GM10266 (cell line): ENCODE measurements around the gene ITGA8.
"Not testable (repeated sequence)": the region's sequence is repeated elsewhere in the genome, so short reads cannot be mapped to it uniquely, and the experiment has no call there.

Experiments used
- DNase-seq: peaks from one replicate; pipeline ENCODE4 v3.0.0; 2012; ENCODE audit errors: extremely low spot score
- TF ChIP-seq, protein P1 (sequence below): IDR thresholded peaks from 2 replicates; pipeline ENCODE4 v1.5.1; 2012; ENCODE audit warnings: mild to moderate bottlenecking, low read depth; ENCODE audit not compliant: control insufficient read depth, insufficient read depth; ENCODE audit errors: missing control alignments

Gene ITGA8

DNA sequence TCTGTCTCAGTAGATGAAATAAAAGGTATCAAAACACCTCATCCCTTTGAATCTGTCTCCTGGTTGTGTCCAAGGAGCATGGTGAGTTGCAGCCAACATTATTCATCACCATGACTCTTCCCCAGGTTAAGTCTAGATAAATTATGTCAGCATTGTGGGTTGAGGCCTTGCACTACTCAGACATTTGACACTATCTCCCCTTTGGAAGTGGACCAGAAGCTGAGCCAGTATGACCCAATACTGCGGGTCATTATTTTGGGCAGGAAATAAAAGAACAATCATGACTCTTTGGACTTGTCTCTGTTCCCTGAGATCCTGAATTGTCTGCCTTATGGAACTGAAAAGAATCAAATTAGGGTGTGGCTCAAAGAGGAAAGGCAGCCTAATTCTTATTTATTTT lies 180.5 kb downstream of the ITGA8 start:
- TF ChIP-seq, protein P1, sequence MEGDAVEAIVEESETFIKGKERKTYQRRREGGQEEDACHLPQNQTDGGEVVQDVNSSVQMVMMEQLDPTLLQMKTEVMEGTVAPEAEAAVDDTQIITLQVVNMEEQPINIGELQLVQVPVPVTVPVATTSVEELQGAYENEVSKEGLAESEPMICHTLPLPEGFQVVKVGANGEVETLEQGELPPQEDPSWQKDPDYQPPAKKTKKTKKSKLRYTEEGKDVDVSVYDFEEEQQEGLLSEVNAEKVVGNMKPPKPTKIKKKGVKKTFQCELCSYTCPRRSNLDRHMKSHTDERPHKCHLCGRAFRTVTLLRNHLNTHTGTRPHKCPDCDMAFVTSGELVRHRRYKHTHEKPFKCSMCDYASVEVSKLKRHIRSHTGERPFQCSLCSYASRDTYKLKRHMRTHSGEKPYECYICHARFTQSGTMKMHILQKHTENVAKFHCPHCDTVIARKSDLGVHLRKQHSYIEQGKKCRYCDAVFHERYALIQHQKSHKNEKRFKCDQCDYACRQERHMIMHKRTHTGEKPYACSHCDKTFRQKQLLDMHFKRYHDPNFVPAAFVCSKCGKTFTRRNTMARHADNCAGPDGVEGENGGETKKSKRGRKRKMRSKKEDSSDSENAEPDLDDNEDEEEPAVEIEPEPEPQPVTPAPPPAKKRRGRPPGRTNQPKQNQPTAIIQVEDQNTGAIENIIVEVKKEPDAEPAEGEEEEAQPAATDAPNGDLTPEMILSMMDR: no peak
- DNase-seq: no peak

DNA sequence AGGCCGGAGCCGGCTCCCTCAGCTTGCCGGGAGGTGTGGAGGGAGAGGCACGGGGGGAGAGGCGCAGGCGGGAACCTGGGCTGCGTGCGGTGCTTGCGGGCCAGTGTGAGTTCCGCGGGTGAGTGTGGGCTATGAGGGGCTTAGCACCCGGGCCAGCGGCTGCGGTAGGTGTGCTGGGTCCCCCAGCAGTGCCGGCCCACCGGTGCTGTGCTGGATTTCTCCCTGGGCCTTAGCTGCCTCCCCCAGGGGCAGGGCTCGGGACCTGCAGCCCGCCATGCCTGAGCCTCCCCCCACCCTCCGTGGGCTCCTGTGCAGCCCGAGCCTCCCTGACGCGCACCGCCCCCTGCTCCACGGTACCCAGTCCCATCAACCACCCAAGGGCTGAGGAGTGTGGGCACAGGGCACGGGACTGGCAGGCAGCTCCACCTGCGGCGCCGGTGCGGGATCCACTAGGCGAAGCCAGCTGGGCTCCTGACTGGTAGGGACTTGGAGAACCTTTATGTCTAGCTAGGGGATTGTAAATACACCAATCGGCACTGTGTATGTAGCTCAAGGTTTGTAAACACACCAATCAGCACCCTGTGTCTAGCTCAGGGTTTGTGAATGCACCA lies 184.7 kb downstream of the ITGA8 start:
- DNase-seq: not testable (repeated sequence)

DNA sequence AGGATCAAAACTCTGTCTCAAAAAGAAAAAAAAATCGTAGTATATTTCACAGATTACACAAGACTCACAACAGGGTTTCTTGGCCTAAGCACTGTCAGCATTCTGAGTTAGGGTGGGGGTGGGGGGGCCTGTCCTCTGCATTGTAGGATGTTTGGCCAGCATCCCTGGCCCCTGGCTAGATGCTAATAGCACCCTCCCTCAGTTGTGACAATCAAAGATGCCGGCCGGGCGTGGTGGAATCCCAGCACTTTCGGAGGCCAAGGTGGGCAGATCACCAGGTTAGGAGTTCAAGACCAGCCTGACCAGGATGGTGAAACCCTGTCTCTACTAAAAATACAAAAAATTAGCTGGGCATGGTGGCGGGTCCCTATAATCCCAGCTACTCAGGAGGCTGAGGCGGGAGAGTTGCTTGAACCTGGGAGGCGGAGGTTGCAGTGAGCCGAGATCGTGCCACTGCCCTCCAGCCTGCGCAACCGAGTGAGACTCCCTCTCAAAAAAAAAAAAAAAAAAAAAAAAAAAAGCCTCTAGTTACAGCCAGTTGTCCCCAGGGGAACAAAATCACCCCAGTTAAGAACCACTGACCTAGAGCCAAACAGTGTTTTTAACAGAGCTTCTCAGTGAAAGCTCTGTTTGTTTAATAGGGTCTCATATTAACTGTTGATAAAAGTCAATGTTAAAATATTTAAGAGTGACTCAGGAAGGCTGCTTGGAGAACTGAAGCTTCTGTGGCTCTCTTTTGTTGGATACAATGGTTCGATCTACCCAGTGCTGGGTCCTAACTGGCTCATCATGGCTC lies 187.6 kb downstream of the ITGA8 start:
- no peak for DNase-seq
- TF ChIP-seq, protein P1: no peak

GRCh38 chr10:15528859-15529239 lies 190.9 kb downstream of the ITGA8 start:
- DNase-seq: no peak
- TF ChIP-seq, protein P1: no peak

- TF ChIP-seq, protein P1: no peak
- no peak for DNase-seq
Observed at GRCh38 chr10:15526754-15527153, 193.0 kb downstream of the ITGA8 start.

DNA sequence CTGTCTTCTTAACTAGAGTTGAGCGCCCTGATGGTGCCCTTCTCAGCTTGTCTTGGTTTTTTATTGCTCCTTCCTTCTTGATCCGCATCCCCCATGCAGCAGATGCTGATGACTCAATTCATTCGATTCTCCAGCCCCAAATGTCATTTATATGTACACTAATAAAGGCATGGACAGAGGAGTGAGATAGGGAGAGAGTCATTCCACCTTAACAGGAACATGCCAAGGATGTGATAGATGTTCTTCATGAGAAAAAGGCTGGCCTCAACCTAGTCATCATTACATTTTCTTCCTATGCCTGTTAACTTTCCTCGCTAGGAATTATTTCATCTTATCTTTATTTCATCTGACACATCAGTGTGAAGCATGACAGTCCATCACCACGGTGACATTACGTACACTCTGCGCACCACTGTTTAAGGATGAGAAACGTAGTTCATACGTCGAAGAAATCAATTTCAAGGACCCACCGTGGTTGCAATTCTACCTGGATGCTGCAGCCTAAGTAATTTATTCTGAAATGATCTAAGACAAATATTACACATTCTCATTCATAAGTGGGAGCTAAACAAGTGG lies 198.3 kb downstream of the ITGA8 start:
- TF ChIP-seq, protein P1: no peak
- no peak for DNase-seq

DNA sequence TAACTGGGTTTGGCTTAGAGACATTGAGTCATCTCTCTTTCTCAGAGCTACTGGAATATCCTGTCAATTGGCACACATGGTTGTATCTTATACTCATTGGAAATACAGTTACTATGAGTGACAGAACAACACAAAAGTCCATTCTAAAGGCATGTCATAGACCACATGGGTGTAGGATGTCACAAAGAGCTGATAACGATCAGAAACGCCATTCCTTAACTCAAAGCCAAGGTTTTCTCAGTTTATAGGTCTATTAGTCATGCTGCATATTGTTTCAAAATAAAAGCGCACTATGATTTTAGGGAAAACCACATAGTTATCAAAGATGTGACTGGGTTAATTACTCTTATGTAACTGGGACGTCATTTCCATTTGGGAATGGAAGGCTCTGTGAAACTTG lies 201.5 kb downstream of the ITGA8 start:
- TF ChIP-seq, protein P1: no peak
- no peak for DNase-seq
